Measurements from ENCODE around the gene LRP8.
"Not testable (repeated sequence)": the region's sequence is repeated elsewhere in the genome, so short reads cannot be mapped to it uniquely, and the experiment has no call there.

LRP8 gene

DNA sequence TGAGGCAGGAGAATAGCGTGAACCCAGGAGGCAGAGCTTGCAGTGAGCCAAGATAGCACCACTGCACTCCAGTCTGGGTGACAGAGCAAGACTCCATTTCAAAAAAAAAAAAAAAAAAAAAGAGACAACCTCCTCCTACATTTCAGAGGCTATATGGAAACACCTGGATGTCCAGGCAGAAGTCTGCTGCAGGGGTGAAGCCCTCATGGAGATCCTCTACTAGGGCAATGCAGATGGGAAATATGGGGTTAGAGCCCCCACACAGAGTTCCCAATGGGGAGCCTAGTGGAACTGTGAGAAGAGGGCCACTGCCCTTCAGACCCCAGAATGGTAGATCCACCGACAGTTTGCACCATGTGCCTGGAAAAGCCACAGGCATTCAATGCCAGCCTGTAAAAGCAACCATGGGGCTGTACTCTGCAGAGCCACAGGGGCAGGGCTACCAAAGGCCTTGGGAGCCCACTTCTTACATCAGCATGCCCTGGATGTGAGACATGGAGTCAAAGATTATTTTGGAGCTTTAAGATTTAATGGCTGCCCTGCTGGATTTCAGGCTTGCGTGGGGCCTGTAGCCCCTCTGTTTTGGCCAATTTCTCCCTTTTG is 121.7 kb downstream of the LRP8 start:
- DNase-seq: not testable (repeated sequence)

DNA sequence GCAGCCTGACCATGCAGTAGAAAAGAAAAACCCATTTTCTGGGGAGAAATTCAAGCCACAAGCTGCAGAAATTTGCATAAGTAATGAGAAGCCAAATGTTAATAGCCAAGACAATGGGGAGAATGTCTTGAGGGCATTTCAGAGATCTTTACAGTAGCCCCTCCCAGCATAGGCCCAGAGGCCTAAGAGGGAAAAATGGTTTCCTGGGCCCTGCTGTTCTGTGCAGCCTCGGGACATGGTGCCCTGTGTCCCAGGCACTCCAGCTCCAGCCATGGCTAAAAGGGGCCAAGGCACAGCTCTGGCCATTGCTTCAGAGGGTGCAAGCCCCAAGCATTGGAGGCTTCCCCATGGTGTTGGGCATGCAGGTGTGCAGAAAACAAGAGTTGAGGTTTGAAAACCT is 122.4 kb downstream of the LRP8 start:
- not testable (repeated sequence) for DNase-seq

DNA sequence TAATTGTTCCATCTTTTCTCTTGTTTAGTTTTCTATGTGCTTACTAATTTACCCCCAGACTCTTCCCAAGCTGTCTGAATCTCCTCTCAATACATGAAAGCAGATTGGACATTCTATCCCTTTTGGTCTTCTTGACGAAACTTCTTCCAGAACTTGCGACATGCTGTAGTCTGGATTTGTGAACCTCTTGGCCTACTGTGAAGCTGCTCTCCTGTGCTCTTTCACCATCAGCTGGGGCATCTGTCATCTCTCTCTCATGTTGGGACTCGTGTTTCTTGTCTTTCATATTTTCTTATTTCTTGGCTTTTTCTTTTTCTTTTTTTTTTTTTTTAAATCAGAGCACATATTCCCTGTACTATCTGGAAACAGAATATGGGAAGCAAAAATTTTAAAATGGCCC is 124.4 kb downstream of the LRP8 start:
- DNase-seq: no peak

DNA sequence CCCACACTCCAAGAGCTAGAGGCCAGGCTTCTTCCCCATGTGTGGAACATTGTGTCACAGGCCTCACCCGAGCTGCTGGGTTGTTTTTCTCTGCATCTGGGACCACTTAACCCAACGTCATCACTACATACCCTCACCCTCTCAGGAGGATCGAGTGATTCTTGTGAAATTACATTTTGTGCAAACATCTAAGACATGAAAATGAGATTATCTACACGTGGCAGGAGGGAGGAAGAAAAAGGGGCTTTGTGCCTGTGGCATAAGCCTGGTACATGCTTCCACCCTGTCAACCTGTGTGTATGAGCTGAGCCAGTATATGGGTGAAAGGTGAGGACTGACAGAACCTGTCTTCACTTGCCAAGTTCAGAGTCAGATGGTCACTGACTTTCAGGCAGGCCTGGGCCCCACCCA is 129.6 kb downstream of the LRP8 start:
- no peak for DNase-seq

DNA sequence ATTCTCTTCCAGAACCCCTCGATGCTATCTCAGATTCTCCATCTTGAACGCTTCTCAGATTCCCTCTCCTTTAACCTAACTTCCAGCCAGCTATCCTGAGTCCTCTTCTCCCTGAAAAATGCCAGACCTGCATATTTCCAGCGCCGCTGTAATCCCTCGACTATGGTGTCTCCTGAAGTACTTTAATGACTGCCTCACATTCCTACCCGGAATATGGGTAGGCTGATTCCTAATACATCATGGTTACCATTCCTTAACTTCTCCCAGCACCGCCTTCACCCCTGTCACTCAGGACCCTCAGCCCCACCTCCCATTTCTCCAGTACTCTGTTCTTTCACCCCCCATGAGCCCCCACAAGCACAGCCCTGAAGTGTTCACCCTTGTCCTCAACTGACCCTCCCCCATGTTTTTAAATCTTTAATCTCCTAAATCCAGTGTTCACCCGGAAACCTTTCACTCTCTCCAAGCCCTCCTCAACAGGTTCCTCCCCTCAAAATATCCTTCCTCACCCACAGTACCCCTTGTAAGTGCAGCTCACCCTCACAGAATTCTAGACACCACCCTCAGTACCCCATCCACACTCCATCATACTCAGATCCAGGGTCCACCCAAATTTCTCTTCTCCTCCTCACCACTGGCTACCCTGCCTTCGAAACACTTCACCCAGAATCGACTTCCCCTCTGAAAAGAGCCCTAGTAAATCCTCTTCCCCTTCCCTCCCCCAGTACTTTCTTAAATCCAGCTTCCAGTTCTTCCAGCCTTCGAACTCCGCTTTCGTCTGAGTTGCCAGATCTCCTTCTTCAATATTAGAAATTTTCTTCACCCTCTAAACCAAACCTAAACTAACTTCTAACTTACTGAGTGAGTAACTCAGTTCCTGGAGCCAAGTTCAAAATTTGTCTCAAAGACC is 130.3 kb downstream of the LRP8 start:
- DNase-seq: no peak

DNA sequence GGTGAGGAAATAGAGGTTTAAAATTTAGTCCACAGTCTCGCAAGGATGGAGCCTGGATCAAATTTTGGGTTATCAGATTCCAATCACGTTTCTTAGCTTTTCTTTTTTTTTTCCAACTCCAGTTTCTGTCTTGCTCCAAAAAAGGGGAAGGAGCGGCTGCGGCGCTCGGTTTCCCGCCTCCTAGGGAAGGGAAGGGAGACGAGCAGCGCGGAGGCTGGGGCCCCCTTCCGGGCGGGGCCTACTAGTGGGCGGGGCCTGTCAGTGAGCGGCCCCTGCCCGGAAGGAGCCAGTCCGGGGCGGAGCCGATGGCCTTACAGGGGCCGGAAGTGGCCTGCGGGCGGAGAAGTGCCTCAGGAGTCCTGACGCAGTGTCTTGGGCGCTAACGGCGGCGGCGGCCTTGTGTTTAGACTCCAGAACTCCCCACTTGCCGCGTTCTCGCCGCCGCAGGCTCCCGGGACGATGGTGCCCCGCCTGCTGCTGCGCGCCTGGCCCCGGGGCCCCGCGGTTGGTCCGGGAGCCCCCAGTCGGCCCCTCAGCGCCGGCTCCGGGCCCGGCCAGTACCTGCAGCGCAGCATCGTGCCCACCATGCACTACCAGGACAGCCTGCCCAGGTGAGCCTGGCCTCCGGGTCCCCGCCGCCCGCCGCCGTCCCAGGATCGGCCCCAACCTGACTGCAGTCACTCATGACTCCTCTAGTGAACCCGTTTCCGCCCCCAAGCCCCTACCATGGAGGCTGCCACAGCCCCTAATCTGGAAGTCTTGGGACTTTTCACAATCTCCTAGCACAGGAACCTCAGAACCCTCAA is 131.2 kb downstream of the LRP8 start, which contains the start of gene CPT2:
Gene CPT2 (plus strand): TSS at position 340 of the 806 bp plus-strand sequence. CDS start 120 bp downstream, at position 460.
- DNase-seq: peak; percentile 97

DNA sequence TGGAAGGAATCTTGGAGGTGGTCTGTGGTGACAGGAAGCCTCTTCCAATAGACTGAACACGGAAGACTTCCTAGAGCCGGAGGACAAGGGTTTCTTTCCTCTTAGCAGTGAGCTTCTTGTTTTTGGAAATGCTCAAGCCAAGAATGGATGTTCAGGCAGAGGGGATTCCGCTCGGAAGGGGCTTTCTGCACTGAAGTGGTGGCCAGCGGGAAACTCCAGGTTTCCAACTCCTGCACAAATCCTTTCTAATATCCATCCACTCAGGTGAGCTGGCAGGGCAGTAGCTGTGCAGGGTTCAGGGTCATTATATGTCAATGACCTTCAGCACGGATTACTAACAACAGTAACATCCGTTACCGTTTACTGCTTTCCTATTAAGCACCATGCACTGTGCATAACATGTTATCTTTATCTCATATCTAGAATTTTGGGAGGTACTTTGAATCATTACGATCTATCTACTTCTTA is 131.8 kb downstream of the LRP8 start:
- DNase-seq: no peak

DNA sequence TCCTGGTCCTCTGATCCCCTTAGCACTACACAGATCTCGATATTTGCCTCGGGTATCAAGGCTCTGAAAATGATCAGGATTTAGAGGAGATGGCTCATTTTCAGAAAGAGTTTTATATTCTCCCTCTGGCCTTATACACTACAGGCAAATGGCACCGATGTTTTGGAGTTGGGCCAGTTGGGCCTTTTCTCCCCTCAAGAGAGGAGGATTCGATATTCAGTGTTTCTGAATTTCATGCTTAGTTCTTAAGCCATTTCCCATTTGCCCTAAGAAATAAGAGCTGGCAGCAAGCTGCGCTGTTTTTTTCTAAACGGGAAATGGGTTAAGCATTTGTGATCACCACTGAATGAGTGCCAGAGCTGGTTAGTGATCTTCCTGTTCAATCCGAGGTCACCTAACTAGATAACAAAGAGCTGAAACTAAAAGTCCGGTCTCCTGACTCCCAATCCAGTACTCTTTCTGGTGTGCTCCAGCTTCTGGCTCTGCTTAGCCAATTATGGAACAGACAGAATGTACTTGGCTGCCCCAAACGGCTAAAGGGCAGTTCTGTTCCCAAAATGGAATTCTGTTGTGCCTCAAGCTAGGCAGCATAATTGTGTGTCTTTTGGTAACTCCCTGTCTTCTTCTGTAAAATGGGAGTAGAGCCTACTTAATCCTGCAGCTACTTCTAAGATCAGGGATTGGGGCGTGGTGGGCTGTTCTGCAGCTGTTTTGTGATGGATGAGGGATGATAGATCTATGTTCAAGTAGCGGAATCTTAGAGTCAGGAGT is 132.4 kb downstream of the LRP8 start:
- DNase-seq: no peak
